HEK293 (cell line): ENCODE data around the gene TNFAIP8L2.

Experiments
- CTCF ChIA-PET: fragments of 350-600 bp; formaldehyde crosslinking; extraction: SDS; loops from one replicate; lab custom pipeline; 2021; ENCODE audit warnings: antibody characterized with exemption; lab: Yijun Ruan, JAX
- POLR2A ChIA-PET: fragments of 300-600 bp; formaldehyde crosslinking; extraction: SDS; loops from one replicate; lab custom pipeline; 2020; ENCODE audit warnings: antibody characterized with exemption, inconsistent platforms; lab: Yijun Ruan, JAX
- H3K27ac ChIP-seq: fragments of 200-500 bp; sonication (Bioruptor generic); 2 replicates; pipeline ENCODE4 v1.5.1; 2014; ENCODE audit warnings: low read depth, low read length, control low read depth, inconsistent platforms; ENCODE audit errors: extremely low read depth
- H3K36me3 ChIP-seq, 2 experiments: fragments of 200-500 bp in 1 of 2; sonication (Bioruptor generic) in 1 of 2; 1 replicate in 1 of 2; 2 replicates in 1 of 2; pipeline ENCODE4 v1.5.1; 2014 to 2017; ENCODE audit warnings: inconsistent platforms in 2 of 2, low read length in 2 of 2; ENCODE audit not compliant: control insufficient read depth in 2 of 2, insufficient read depth in 1 of 2
- H3K4me1 ChIP-seq: fragments of 200-500 bp; sonication (Bioruptor generic); 2 replicates; pipeline ENCODE4 v1.5.1; 2014; ENCODE audit warnings: mild to moderate bottlenecking, low read length, inconsistent platforms; ENCODE audit not compliant: control insufficient read depth, insufficient read depth
- H3K4me3 ChIP-seq: 2 replicates; pipeline ENCODE4 v1.5.1; 2011; ENCODE audit warnings: low read depth, mild to moderate bottlenecking, control low read depth, low read length, moderate library complexity
- H3K9me3 ChIP-seq: fragments of 200-500 bp; sonication (Bioruptor generic); 2 replicates; pipeline ENCODE4 v1.5.1; 2014; ENCODE audit warnings: low read depth, low read length, inconsistent platforms; ENCODE audit not compliant: control insufficient read depth, insufficient read depth
- FEZF1 ChIP-seq: fragments of 450-650 bp; formaldehyde crosslinking; IDR thresholded peaks from 2 replicates; pipeline ENCODE4 v1.5.1; 2016; ENCODE audit warnings: missing biosample characterization, missing genetic modification characterization
- GLI4 ChIP-seq: fragments of 450-650 bp; formaldehyde crosslinking; IDR thresholded peaks from 2 replicates; pipeline ENCODE4 v1.5.1; 2016; ENCODE audit warnings: missing biosample characterization, missing genetic modification characterization
- GLIS1 ChIP-seq: fragments of 450-650 bp; formaldehyde crosslinking; IDR thresholded peaks from 2 replicates; pipeline ENCODE4 v1.5.1; 2016; ENCODE audit warnings: missing biosample characterization, missing genetic modification characterization
- GLIS2 ChIP-seq: fragments of 450-650 bp; formaldehyde crosslinking; IDR thresholded peaks from 2 replicates; pipeline ENCODE4 v1.5.1; 2016; ENCODE audit warnings: missing biosample characterization, missing genetic modification characterization
- IKZF3 ChIP-seq: fragments of 450-650 bp; IDR thresholded peaks from 2 replicates; pipeline ENCODE4 v1.5.0; 2018; ENCODE audit warnings: missing biosample characterization, mild to moderate bottlenecking, missing genetic modification characterization, moderate library complexity
- KLF9 ChIP-seq: fragments of 450-650 bp; formaldehyde crosslinking; IDR thresholded peaks from 2 replicates; pipeline ENCODE4 v1.5.1; 2016; ENCODE audit warnings: missing biosample characterization, missing genetic modification characterization, low read depth
- OVOL3 ChIP-seq: fragments of 450-650 bp; formaldehyde crosslinking; IDR thresholded peaks from 2 replicates; pipeline ENCODE4 v1.5.1; 2016; ENCODE audit warnings: missing biosample characterization, missing genetic modification characterization
- REST ChIP-seq: fragments of 450-650 bp; formaldehyde crosslinking; IDR thresholded peaks from 2 replicates; pipeline ENCODE4 v1.5.1; 2016; ENCODE audit warnings: missing biosample characterization, missing genetic modification characterization
- SETDB1 ChIP-seq: IDR thresholded peaks from one replicate; pipeline ENCODE4 v1.6.1; 2017; ENCODE audit warnings: mild to moderate bottlenecking, low read length, moderate library complexity, mixed read lengths; ENCODE audit not compliant: insufficient read length
- SP7 ChIP-seq: fragments of 450-650 bp; formaldehyde crosslinking; IDR thresholded peaks from 2 replicates; pipeline ENCODE4 v1.5.1; 2016; ENCODE audit warnings: missing biosample characterization, missing genetic modification characterization
- ZBTB44 ChIP-seq: fragments of 450-650 bp; IDR thresholded peaks from 2 replicates; pipeline ENCODE4 v1.5.1; 2018; ENCODE audit warnings: missing biosample characterization, mild to moderate bottlenecking, missing genetic modification characterization
- ZEB2 ChIP-seq: fragments of 450-650 bp; formaldehyde crosslinking; IDR thresholded peaks from 2 replicates; pipeline ENCODE4 v1.5.1; 2016; ENCODE audit warnings: missing biosample characterization, missing genetic modification characterization
- ZNF138 ChIP-seq: fragments of 450-650 bp; formaldehyde crosslinking; IDR thresholded peaks from 2 replicates; pipeline ENCODE4 v1.5.1; 2016; ENCODE audit warnings: missing biosample characterization, missing genetic modification characterization, borderline replicate concordance
- ZNF202 ChIP-seq: fragments of 450-650 bp; formaldehyde crosslinking; IDR thresholded peaks from 2 replicates; pipeline ENCODE4 v1.5.1; 2016; ENCODE audit warnings: missing biosample characterization, missing genetic modification characterization, borderline replicate concordance
- ZNF214 ChIP-seq: fragments of 450-650 bp; formaldehyde crosslinking; IDR thresholded peaks from 2 replicates; pipeline ENCODE4 v1.5.1; 2017; ENCODE audit warnings: missing biosample characterization, mild to moderate bottlenecking, missing genetic modification characterization, borderline replicate concordance
- ZNF23 ChIP-seq: fragments of 450-650 bp; formaldehyde crosslinking; IDR thresholded peaks from 2 replicates; pipeline ENCODE4 v1.5.1; 2016; ENCODE audit warnings: missing biosample characterization, missing genetic modification characterization, borderline replicate concordance
- ZNF24 ChIP-seq: fragments of 450-650 bp; formaldehyde crosslinking; IDR thresholded peaks from 2 replicates; pipeline ENCODE4 v1.5.1; 2016; ENCODE audit warnings: missing biosample characterization, missing genetic modification characterization
- ZNF416 ChIP-seq: fragments of 450-650 bp; formaldehyde crosslinking; IDR thresholded peaks from 2 replicates; pipeline ENCODE4 v1.5.1; 2016; ENCODE audit warnings: missing biosample characterization, missing genetic modification characterization
- ZNF555 ChIP-seq: fragments of 450-650 bp; formaldehyde crosslinking; conservative IDR thresholded peaks from 2 replicates; pipeline ENCODE4 v1.5.1; 2017; ENCODE audit warnings: missing biosample characterization, mild to moderate bottlenecking, missing genetic modification characterization, inconsistent platforms
- ZNF610 ChIP-seq: fragments of 450-650 bp; formaldehyde crosslinking; IDR thresholded peaks from 2 replicates; pipeline ENCODE4 v1.5.1; 2016; ENCODE audit warnings: missing biosample characterization, missing genetic modification characterization, borderline replicate concordance
- TF ChIP-seq, protein P1 (sequence below): fragments of 450-650 bp; formaldehyde crosslinking; IDR thresholded peaks from 2 replicates; pipeline ENCODE4 v1.5.1; 2016; ENCODE audit warnings: missing biosample characterization, missing genetic modification characterization

The TNFAIP8L2 gene

GRCh38 chr1:151135433-151136385 lies 20.7 kb upstream of the TNFAIP8L2 start (continued):
- 0 out of 2 replicates have a peak, but pooled peaks have one; percentile 16 for TF ChIP-seq GLIS2 (tag by site-specific recombination)
- peak; percentile 81 for TF ChIP-seq GLIS1 (tag by site-specific recombination)

DNA sequence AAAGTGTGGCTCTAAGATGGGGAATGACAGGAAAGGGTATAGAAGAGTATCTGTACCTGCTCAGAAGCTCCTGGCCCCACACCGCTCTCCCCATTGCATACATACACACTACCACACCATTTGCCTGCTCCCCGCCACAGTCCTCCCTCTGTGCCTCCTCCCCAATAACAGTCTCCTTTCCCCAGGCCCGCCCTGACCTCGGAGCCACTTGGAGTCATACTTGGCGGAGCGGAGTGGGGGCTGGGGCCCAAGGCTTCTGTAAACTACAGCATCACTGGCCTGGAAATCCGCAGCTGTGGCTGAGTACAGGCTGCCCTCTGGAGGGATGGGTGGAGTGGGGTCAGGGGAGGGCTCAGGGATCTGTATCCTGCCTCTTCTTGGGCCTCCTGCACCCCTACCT lies 18.7 kb upstream of the TNFAIP8L2 start:
- no peak for TF ChIP-seq REST
- no peak for TF ChIP-seq SETDB1
- TF ChIP-seq FEZF1 (tag by site-specific recombination), result no peak
- TF ChIP-seq ZNF202, result no peak
- no peak for TF ChIP-seq OVOL3 (tag by site-specific recombination)
- TF ChIP-seq GLI4 (tag by site-specific recombination), result no peak
- TF ChIP-seq, protein P1, sequence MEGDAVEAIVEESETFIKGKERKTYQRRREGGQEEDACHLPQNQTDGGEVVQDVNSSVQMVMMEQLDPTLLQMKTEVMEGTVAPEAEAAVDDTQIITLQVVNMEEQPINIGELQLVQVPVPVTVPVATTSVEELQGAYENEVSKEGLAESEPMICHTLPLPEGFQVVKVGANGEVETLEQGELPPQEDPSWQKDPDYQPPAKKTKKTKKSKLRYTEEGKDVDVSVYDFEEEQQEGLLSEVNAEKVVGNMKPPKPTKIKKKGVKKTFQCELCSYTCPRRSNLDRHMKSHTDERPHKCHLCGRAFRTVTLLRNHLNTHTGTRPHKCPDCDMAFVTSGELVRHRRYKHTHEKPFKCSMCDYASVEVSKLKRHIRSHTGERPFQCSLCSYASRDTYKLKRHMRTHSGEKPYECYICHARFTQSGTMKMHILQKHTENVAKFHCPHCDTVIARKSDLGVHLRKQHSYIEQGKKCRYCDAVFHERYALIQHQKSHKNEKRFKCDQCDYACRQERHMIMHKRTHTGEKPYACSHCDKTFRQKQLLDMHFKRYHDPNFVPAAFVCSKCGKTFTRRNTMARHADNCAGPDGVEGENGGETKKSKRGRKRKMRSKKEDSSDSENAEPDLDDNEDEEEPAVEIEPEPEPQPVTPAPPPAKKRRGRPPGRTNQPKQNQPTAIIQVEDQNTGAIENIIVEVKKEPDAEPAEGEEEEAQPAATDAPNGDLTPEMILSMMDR (tag by site-specific recombination), result no peak
- TF ChIP-seq ZNF214 (tag by site-specific recombination), result no peak
- no peak for TF ChIP-seq ZNF24 (tag by site-specific recombination)
- TF ChIP-seq ZNF138 (tag by site-specific recombination), result no peak
- TF ChIP-seq IKZF3 (tag by site-specific recombination), result no peak
- TF ChIP-seq SP7 (tag by site-specific recombination), result no peak
- CTCF ChIA-PET, result interaction anchor here (0.6 kb wide), 2 partner anchors 38 to 418 kb away, joined by 3 to 6 read pairs; no protein-coding TSS in a partner anchor
- H3K27ac ChIP-seq, result no peak overlapping the region

DNA sequence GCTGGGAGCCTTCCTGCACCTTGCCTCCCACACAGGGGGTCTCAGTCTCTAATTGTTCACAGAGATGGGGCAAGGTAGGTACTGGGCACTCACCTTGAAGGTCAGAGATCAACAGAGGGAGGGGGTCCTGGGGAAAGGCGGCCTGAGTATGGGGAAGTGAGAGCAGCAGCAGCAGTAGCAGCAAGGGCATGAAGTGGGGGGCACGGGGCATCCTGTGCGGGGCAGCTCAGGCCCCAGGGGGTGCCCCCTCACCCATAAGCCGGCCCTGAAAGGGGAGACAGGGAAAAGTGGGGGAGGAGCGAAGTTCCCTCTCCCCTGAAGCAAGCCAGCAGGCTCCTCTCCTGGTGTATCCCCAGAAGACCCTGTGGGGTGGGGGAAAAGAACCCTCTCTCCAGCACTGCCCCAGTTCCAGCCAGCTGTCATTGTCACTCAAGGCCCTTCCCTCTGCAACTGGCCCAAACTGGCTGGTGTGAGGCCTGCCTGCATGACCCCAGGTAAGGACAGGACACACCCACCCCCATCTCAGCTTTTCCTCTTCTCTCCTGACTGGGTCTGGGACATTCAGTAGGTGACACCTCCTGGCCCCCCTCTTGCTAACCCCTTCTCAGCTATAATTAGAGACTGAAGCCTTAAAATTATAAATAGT lies 13.9 kb upstream of the TNFAIP8L2 start:
- H3K36me3 ChIP-seq, result peaks cover 0 to 30% of the 10 kb centered on the region in 2 experiments; a peak in 1 of 3 replicates
- H3K27ac ChIP-seq, result no peak overlapping the region
- H3K4me1 ChIP-seq, result peaks cover 3% of the 10 kb centered on the region; the same call in 1 of the 2 replicates
- ChIA-PET POLR2A (interaction anchor here (0.7 kb wide), 1 partner anchor 22 kb away, joined by 3 read pairs; no protein-coding TSS in a partner anchor), CTCF (interaction anchor here (2.0 kb wide), 1 partner anchor 43 kb away, joined by 9 read pairs; no protein-coding TSS in a partner anchor)
- no peak overlapping the region for H3K4me3 ChIP-seq
- H3K9me3 ChIP-seq, result no peaks in the 10 kb centered on the region
- TF ChIP-seq ZBTB44 (no peak), ZNF610 (tag by site-specific recombination) (no peak), ZEB2 (tag by site-specific recombination) (no peak), ZNF555 (no peak), GLI4 (tag by site-specific recombination) (no peak), ZNF416 (tag by site-specific recombination) (no peak), KLF9 (peak; percentile 43; the same call in 1 of the 2 replicates), ZNF23 (tag by site-specific recombination) (no peak), GLIS2 (tag by site-specific recombination) (peak; percentile 32)

More for the DNA sequence above, 18.7 kb upstream of the TNFAIP8L2 start:
- Histone ChIP-seq H3K36me3 (peaks cover 0 to 70% of the 10 kb centered on the region in 2 experiments; a peak in 1 of 3 replicates), H3K4me3 (no peak overlapping the region), H3K4me1 (no peaks in the 10 kb centered on the region), H3K9me3 (no peaks in the 10 kb centered on the region)
- POLR2A ChIA-PET, result no interaction called here
